Measurements from ENCODE around the gene RELN. TPM values are rescaled to one million over a fixed set of nuclear protein-coding genes. Genes with fewer than 3 reads are reported as not detected.

Gene RELN
- total and polyA plus RNA-seq, 2 of the 13 experiments (the other 11 are each of a cell fraction or from before 2014, with no cell fraction given), result 315 to 332 TPM

- Histone ChIP-seq H3K4me3 (replicated peaks in 1 of 3; ENCODE audit: insufficient read depth in 1 of 3, low read depth in 2 of 3, low read length in 3 of 3) (no peak overlapping the region), H4K20me1 (ENCODE audit: insufficient read depth, low read length) (no peaks in the 10 kb centered on the region), H3K4me1 (ENCODE audit: insufficient read depth, low read length) (no peaks in the 10 kb centered on the region), H3K9ac (ENCODE audit: insufficient read depth, low read depth, low read length) (no peak overlapping the region), H3K4me2 (ENCODE audit: low read depth, low read length) (no peak overlapping the region), H3K27ac (ENCODE audit: extremely low read length, insufficient read depth, low read length) (no peak overlapping the region), H3K9me3 (ENCODE audit: low read length) (no peaks in the 10 kb centered on the region), H3K36me3 (replicated peaks in 1 of 2; ENCODE audit: control insufficient read depth in 1 of 2, insufficient read depth in 2 of 2, low read length in 2 of 2) (peaks cover 0 to 36% of the 10 kb centered on the region in 2 experiments; a peak in 3 of 5 replicates), H3K79me2 (ENCODE audit: insufficient read depth, low read length) (no peaks in the 10 kb centered on the region), H3K27me3 (ENCODE audit: control insufficient read depth in 1 of 2, insufficient read depth in 2 of 2, low read length in 2 of 2) (no peaks in the 10 kb centered on the region), H2AFZ (ENCODE audit: low read length) (no peak overlapping the region)
- intact Hi-C loops (cut with micrococcal nuclease; ENCODE audit: unreplicated experiment), result no loop called here
- 72% methylated on average over 2 of the region's 4 CpGs for WGBS (ENCODE audit: low lambda C conversion rate)
- ATAC-seq (no peak), DNase-seq (ENCODE audit: low spot score) (no peak), FAIRE-seq (no peak)
- no TSS peak for BruUV-seq (replicated peaks)
- TF ChIP-seq FOSL2 (CRISPR knock-in tag; IDR thresholded peaks at IDR 0.05) (no peak), RBM22 (optimal IDR thresholded peaks at IDR 0.05; ENCODE audit: low read length) (peak; percentile 62), AGO2 (optimal IDR thresholded peaks at IDR 0.05; ENCODE audit: low read depth, low read length) (peak; percentile 31)
- CTCF ChIA-PET (ENCODE audit: low intra/inter-chr PET ratio, low total read pairs), result no interaction called here
- in situ Hi-C loops (cut with HindIII; ENCODE audit: extremely low pct_ligation_motif_present, low pct_unique_long_range_greater_than_20kb), result no loop called here
- POLR2A ChIA-PET, result no interaction called here
Measured at GRCh38 chr7:103541026-103541425, 448.4 kb downstream of the RELN start.

GRCh38 chr7:103540338-103540737 lies 449.1 kb downstream of the RELN start:
- CTCF ChIA-PET (ENCODE audit: low intra/inter-chr PET ratio, low total read pairs), result no interaction called here
- Histone ChIP-seq H3K27me3 (ENCODE audit: control insufficient read depth in 1 of 2, insufficient read depth in 2 of 2, low read length in 2 of 2) (no peaks in the 10 kb centered on the region), H3K4me3 (replicated peaks in 1 of 3; ENCODE audit: insufficient read depth in 1 of 3, low read depth in 2 of 3, low read length in 3 of 3) (no peak overlapping the region), H2AFZ (ENCODE audit: low read length) (no peak overlapping the region), H4K20me1 (ENCODE audit: insufficient read depth, low read length) (no peaks in the 10 kb centered on the region), H3K79me2 (ENCODE audit: insufficient read depth, low read length) (no peaks in the 10 kb centered on the region), H3K27ac (ENCODE audit: extremely low read length, insufficient read depth, low read length) (no peak overlapping the region), H3K36me3 (replicated peaks in 1 of 2; ENCODE audit: control insufficient read depth in 1 of 2, insufficient read depth in 2 of 2, low read length in 2 of 2) (peaks cover 0 to 36% of the 10 kb centered on the region in 2 experiments; a peak in 3 of 5 replicates), H3K9me3 (ENCODE audit: low read length) (no peaks in the 10 kb centered on the region), H3K4me2 (ENCODE audit: low read depth, low read length) (no peak overlapping the region), H3K9ac (ENCODE audit: insufficient read depth, low read depth, low read length) (no peak overlapping the region), H3K4me1 (ENCODE audit: insufficient read depth, low read length) (no peaks in the 10 kb centered on the region)
- DNase-seq (ENCODE audit: low spot score), result no peak
- no peak for FAIRE-seq
- POLR2A ChIA-PET, result no interaction called here
- TF ChIP-seq MNT (IDR thresholded peaks at IDR 0.05), result peak; percentile 81
- no peak for TF ChIP-seq ATRX (CRISPR knock-in tag; IDR thresholded peaks at IDR 0.05; ENCODE audit: borderline replicate concordance)
- intact Hi-C loops (cut with micrococcal nuclease; ENCODE audit: unreplicated experiment) (no loop called here), in situ Hi-C loops (cut with HindIII; ENCODE audit: extremely low pct_ligation_motif_present, low pct_unique_long_range_greater_than_20kb) (no loop called here)
- WGBS (ENCODE audit: low lambda C conversion rate), result 47% methylated on average over 7 of the region's 7 CpGs
- ATAC-seq, result no peak
- no TSS peak for BruUV-seq (replicated peaks)
